HEK293 (cell line): ENCODE data around the gene MASP2.
A peak's percentile ranks its signal among the peaks of the same experiment; 100 is the strongest.

Experiments
- CTCF ChIA-PET: fragments of 350-600 bp; formaldehyde crosslinking; extraction: SDS; loops from one replicate; lab custom pipeline; 2021; ENCODE audit warnings: antibody characterized with exemption; lab: Yijun Ruan, JAX
- POLR2A ChIA-PET: fragments of 300-600 bp; formaldehyde crosslinking; extraction: SDS; loops from one replicate; lab custom pipeline; 2020; ENCODE audit warnings: antibody characterized with exemption, inconsistent platforms; lab: Yijun Ruan, JAX
- H3K27ac ChIP-seq: fragments of 200-500 bp; sonication (Bioruptor generic); 2 replicates; pipeline ENCODE4 v1.5.1; 2014; ENCODE audit warnings: low read depth, low read length, control low read depth, inconsistent platforms; ENCODE audit errors: extremely low read depth
- H3K36me3 ChIP-seq, 2 experiments: fragments of 200-500 bp in 1 of 2; sonication (Bioruptor generic) in 1 of 2; 1 replicate in 1 of 2; 2 replicates in 1 of 2; pipeline ENCODE4 v1.5.1; 2014 to 2017; ENCODE audit warnings: inconsistent platforms in 2 of 2, low read length in 2 of 2; ENCODE audit not compliant: control insufficient read depth in 2 of 2, insufficient read depth in 1 of 2
- H3K4me1 ChIP-seq: fragments of 200-500 bp; sonication (Bioruptor generic); 2 replicates; pipeline ENCODE4 v1.5.1; 2014; ENCODE audit warnings: mild to moderate bottlenecking, low read length, inconsistent platforms; ENCODE audit not compliant: control insufficient read depth, insufficient read depth
- H3K4me3 ChIP-seq: 2 replicates; pipeline ENCODE4 v1.5.1; 2011; ENCODE audit warnings: low read depth, mild to moderate bottlenecking, control low read depth, low read length, moderate library complexity
- H3K9me3 ChIP-seq: fragments of 200-500 bp; sonication (Bioruptor generic); 2 replicates; pipeline ENCODE4 v1.5.1; 2014; ENCODE audit warnings: low read depth, low read length, inconsistent platforms; ENCODE audit not compliant: control insufficient read depth, insufficient read depth
- AEBP2 ChIP-seq: fragments of 450-650 bp; formaldehyde crosslinking; IDR thresholded peaks from 2 replicates; pipeline ENCODE4 v1.5.1; 2016; ENCODE audit warnings: missing biosample characterization, missing genetic modification characterization, borderline replicate concordance
- BCL11A ChIP-seq: fragments of 450-650 bp; formaldehyde crosslinking; IDR thresholded peaks from 2 replicates; pipeline ENCODE4 v1.5.1; 2016; ENCODE audit warnings: low read depth, missing biosample characterization, missing genetic modification characterization
- BCL6B ChIP-seq: fragments of 450-650 bp; formaldehyde crosslinking; IDR thresholded peaks from 2 replicates; pipeline ENCODE4 v1.5.1; 2017; ENCODE audit warnings: missing biosample characterization, missing genetic modification characterization
- INSM2 ChIP-seq: fragments of 450-650 bp; formaldehyde crosslinking; IDR thresholded peaks from 2 replicates; pipeline ENCODE4 v1.5.1; 2016; ENCODE audit warnings: missing biosample characterization, missing genetic modification characterization
- PBX3 ChIP-seq: sonication (generic); formaldehyde crosslinking; IDR thresholded peaks from 2 replicates; pipeline ENCODE4 v1.8.1; 2022; ENCODE audit warnings: mild to moderate bottlenecking, moderate library complexity, missing genetic modification reagents
- PRDM1 ChIP-seq: fragments of 450-650 bp; formaldehyde crosslinking; IDR thresholded peaks from 2 replicates; pipeline ENCODE4; 2016; ENCODE audit warnings: missing biosample characterization, missing genetic modification characterization
- RBAK ChIP-seq: fragments of 450-650 bp; formaldehyde crosslinking; IDR thresholded peaks from 2 replicates; pipeline ENCODE4 v1.5.1; 2016; ENCODE audit warnings: missing biosample characterization, missing genetic modification characterization
- SP3 ChIP-seq: fragments of 450-650 bp; formaldehyde crosslinking; IDR thresholded peaks from 2 replicates; pipeline ENCODE4 v1.5.1; 2016; ENCODE audit warnings: missing biosample characterization, missing genetic modification characterization
- YY1 ChIP-seq: fragments of 450-650 bp; formaldehyde crosslinking; IDR thresholded peaks from 2 replicates; pipeline ENCODE4 v1.5.1; 2018; ENCODE audit warnings: missing biosample characterization, missing genetic modification characterization
- YY2 ChIP-seq: fragments of 450-650 bp; formaldehyde crosslinking; IDR thresholded peaks from 2 replicates; pipeline ENCODE4 v1.5.1; 2016; ENCODE audit warnings: missing biosample characterization, missing genetic modification characterization
- ZIC2 ChIP-seq: fragments of 450-650 bp; formaldehyde crosslinking; IDR thresholded peaks from 2 replicates; pipeline ENCODE4 v1.5.1; 2016; ENCODE audit warnings: missing biosample characterization, missing genetic modification characterization
- ZNF121 ChIP-seq: fragments of 450-650 bp; formaldehyde crosslinking; IDR thresholded peaks from 2 replicates; pipeline ENCODE4 v1.5.1; 2016; ENCODE audit warnings: missing biosample characterization, missing genetic modification characterization
- ZNF138 ChIP-seq: fragments of 450-650 bp; formaldehyde crosslinking; IDR thresholded peaks from 2 replicates; pipeline ENCODE4 v1.5.1; 2016; ENCODE audit warnings: missing biosample characterization, missing genetic modification characterization, borderline replicate concordance
- ZNF335 ChIP-seq: fragments of 450-650 bp; formaldehyde crosslinking; conservative IDR thresholded peaks from 2 replicates; pipeline ENCODE4 v1.5.1; 2016; ENCODE audit warnings: missing biosample characterization, missing genetic modification characterization
- ZNF362 ChIP-seq: fragments of 450-650 bp; formaldehyde crosslinking; IDR thresholded peaks from 2 replicates; pipeline ENCODE4 v1.5.1; 2016; ENCODE audit warnings: missing biosample characterization, missing genetic modification characterization
- ZNF530 ChIP-seq: fragments of 450-650 bp; formaldehyde crosslinking; IDR thresholded peaks from 2 replicates; pipeline ENCODE4 v1.5.1; 2016; ENCODE audit warnings: low read depth, missing biosample characterization, missing genetic modification characterization
- ZNF701 ChIP-seq: fragments of 450-650 bp; formaldehyde crosslinking; IDR thresholded peaks from 2 replicates; pipeline ENCODE4 v1.5.1; 2016; ENCODE audit warnings: missing biosample characterization, missing genetic modification characterization
- ZSCAN18 ChIP-seq: fragments of 450-650 bp; formaldehyde crosslinking; IDR thresholded peaks from 2 replicates; pipeline ENCODE4 v1.5.1; 2016; ENCODE audit warnings: missing biosample characterization, missing genetic modification characterization
- TF ChIP-seq, protein P1 (sequence below): fragments of 450-650 bp; formaldehyde crosslinking; IDR thresholded peaks from 2 replicates; pipeline ENCODE4; 2016; ENCODE audit warnings: missing biosample characterization, missing genetic modification characterization
- TF ChIP-seq, protein P2 (sequence below): fragments of 450-650 bp; formaldehyde crosslinking; optimal IDR thresholded peaks from 2 replicates; pipeline ENCODE3; 2016; ENCODE audit warnings: missing biosample characterization, mild to moderate bottlenecking, missing genetic modification characterization

The MASP2 gene

DNA sequence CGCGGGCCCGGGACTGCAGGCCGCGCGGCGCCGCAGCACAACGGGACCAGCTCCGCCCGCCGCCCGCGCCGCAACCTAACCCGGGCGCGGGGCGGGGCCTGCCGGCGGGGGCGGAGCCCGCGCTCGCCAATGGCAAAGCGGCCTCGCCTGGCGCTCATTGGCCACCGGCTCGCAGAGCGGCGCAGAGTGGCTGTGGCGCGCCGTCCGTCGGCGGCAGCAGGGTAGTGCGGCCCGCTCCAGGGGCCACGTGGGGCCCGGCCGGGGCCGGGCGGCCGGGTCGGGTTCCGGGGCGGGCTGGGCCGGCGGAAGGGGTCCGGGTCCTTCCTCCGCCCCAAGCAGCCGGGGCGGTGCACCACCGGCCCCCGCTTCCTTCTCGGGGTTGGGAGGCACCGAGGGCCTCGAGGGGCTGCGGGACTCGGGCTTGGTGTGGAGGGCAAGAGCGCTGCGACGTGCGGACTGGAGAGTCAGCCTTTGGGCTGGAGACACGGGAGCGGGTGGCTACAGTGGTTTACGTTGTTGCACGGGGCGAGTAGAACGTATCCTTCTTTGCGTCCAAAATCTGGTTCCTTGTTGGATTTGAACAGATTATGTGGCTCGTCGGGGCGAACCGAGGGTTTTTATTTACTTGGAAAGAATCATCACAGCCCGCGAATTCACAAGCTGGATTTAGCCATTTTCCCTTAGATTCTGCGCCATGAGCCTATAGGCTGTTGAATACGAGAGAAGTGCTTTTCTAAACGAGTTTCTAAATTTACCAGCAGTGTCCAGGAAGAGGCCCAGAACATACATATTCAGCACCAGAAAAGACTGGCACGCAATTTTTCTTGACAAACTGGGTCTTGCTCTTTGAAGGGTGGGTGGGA is 13.2 kb upstream of the MASP2 start, which contains the start of gene SRM (continued):
- TF ChIP-seq ZSCAN18 (tag by site-specific recombination) (no peak), PBX3 (CRISPR knock-in tag) (peak; percentile 55; the same call in 1 of the 2 replicates), INSM2 (tag by site-specific recombination) (peak; percentile 17; the same call in 1 of the 2 replicates), BCL6B (tag by site-specific recombination) (no peak)
- TF ChIP-seq, all 188 proteins: peak for 36

DNA sequence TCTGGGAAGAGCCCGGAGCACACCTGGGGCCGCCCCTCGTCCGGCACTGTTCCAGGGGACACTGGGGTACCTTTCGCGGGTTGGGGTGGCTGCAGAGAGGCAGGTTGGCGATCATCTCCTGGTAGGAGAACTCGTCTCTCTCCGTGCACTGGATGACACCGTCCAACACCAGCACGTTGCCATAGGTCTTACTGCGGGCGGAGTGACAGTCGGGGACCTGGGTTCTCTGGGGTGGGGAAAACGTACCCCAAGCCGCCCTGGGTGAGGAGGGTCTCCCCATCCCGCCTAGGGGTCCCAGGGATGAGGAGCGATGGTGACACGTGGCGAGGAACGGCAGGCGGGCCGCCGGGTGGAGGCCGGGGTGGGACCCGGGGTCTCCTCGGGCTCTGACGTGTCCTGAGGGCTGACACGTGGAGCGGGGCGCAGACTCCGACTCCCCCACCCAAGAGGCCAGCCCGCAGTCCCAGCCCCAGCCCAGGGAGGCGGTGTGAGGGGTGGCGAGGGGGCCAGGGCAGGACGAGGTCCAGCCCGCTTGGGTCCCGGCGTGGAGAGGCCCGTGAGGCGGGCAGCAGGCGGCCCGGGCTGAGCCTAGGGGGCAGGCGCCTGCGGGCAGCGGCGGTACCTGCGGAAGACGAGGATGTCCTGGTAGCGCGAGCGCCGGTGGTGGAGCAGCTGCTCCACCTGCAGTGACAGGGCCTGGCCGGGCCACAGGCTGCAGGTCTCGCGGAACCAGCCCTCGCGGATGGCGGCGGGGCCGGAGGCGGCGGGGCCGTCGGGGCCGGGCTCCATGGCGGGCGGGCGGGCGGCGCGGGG is 12.3 kb upstream of the MASP2 start:
- ChIA-PET CTCF (interaction anchor here (0.6 to 5.0 kb wide), 2 partner anchors 22 to 75 kb away, joined by 3 to 43 read pairs; no protein-coding TSS in a partner anchor), POLR2A (interaction anchor here (0.6 to 2.6 kb wide), 4 partner anchors 8 to 40 kb away, joined by 3 to 12 read pairs (median 6); partner anchors contain the start of gene EXOSC10)
- Histone ChIP-seq H3K4me3 (peak overlapping the region; percentile 87), H3K4me1 (no peaks in the 10 kb centered on the region), H3K27ac (peak overlapping the region; percentile 94), H3K36me3 (peaks cover 22 to 62% of the 10 kb centered on the region in 2 experiments; a peak in 2 of 3 replicates), H3K9me3 (no peaks in the 10 kb centered on the region)
- TF ChIP-seq ZNF121 (tag by site-specific recombination) = 0 out of 2 replicates have a peak, but pooled peaks have one; percentile 9
- TF ChIP-seq RBAK (tag by site-specific recombination) = no peak
- TF ChIP-seq AEBP2 = no peak
- TF ChIP-seq YY1 (tag by site-specific recombination) = 0 out of 2 replicates have a peak, but pooled peaks have one; percentile 23
- 0 out of 2 replicates have a peak, but pooled peaks have one; percentile 21 for TF ChIP-seq YY2
- TF ChIP-seq, protein P1, sequence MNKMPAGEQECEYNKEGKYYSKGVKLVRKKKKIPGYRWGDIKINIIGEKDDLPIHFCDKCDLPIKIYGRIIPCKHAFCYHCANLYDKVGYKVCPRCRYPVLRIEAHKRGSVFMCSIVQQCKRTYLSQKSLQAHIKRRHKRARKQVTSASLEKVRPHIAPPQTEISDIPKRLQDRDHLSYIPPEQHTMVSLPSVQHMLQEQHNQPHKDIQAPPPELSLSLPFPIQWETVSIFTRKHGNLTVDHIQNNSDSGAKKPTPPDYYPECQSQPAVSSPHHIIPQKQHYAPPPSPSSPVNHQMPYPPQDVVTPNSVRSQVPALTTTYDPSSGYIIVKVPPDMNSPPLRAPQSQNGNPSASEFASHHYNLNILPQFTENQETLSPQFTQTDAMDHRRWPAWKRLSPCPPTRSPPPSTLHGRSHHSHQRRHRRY (tag by site-specific recombination) = 0 out of 2 replicates have a peak, but pooled peaks have one; percentile 8
- TF ChIP-seq, protein P2, sequence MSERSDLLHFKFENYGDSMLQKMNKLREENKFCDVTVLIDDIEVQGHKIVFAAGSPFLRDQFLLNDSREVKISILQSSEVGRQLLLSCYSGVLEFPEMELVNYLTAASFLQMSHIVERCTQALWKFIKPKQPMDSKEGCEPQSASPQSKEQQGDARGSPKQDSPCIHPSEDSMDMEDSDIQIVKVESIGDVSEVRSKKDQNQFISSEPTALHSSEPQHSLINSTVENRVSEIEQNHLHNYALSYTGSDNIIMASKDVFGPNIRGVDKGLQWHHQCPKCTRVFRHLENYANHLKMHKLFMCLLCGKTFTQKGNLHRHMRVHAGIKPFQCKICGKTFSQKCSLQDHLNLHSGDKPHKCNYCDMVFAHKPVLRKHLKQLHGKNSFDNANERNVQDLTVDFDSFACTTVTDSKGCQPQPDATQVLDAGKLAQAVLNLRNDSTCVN = peak; percentile 68
- TF ChIP-seq SP3 = peak; percentile 42
- no peak for TF ChIP-seq ZNF701 (tag by site-specific recombination)
- no peak for TF ChIP-seq ZNF362
- no peak for TF ChIP-seq PRDM1 (tag by site-specific recombination)
- TF ChIP-seq ZNF530 (tag by site-specific recombination) = no peak
- no peak for TF ChIP-seq ZNF138
- TF ChIP-seq ZNF335 (tag by site-specific recombination) = peak; percentile 60; the same call in 1 of the 2 replicates
- no peak for TF ChIP-seq BCL11A (tag by site-specific recombination)
- no peak; the same call in 1 of the 2 replicates for TF ChIP-seq ZIC2 (tag by site-specific recombination)
